D721Med (cell line): ENCODE results near the gene PRUNE2.

Source experiments
- DNase-seq: peaks from one replicate; pipeline ENCODE4 v3.0.0; 2011; ENCODE audit warnings: low spot score; ENCODE audit not compliant: insufficient read length
- FAIRE-seq: peaks from 2 replicates; lab custom pipeline; 2011; peaks lifted over from hg19 to GRCh38; lab: Jason Lieb, UNC
- TF ChIP-seq, protein P1 (sequence below): IDR thresholded peaks from 2 replicates; pipeline ENCODE4 v1.5.1; 2012; ENCODE audit warnings: mild to moderate bottlenecking, control low read depth; ENCODE audit not compliant: insufficient read depth; ENCODE audit errors: missing control alignments

PRUNE2 gene

DNA sequence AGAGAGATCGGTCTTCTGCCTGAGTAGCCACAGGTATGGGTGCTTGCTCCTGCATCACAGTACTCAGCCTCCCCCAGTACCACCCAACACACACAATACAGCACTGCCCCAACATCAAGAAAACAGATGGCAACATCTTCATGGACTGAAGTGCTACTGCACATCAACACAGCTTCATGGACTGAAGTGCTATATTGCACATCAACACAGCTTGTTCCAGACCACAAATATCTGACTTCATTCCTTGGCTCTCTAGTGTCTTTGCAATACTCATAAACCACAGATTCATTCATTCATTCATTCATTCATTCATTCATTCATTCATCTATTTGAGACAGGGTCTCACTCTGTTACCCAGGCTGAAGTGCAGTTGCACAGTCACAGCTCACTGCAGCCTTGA lies 172.8 kb downstream of the PRUNE2 start:
- FAIRE-seq (no peak), DNase-seq (no peak)
- TF ChIP-seq, protein P1, sequence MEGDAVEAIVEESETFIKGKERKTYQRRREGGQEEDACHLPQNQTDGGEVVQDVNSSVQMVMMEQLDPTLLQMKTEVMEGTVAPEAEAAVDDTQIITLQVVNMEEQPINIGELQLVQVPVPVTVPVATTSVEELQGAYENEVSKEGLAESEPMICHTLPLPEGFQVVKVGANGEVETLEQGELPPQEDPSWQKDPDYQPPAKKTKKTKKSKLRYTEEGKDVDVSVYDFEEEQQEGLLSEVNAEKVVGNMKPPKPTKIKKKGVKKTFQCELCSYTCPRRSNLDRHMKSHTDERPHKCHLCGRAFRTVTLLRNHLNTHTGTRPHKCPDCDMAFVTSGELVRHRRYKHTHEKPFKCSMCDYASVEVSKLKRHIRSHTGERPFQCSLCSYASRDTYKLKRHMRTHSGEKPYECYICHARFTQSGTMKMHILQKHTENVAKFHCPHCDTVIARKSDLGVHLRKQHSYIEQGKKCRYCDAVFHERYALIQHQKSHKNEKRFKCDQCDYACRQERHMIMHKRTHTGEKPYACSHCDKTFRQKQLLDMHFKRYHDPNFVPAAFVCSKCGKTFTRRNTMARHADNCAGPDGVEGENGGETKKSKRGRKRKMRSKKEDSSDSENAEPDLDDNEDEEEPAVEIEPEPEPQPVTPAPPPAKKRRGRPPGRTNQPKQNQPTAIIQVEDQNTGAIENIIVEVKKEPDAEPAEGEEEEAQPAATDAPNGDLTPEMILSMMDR, result no peak

DNA sequence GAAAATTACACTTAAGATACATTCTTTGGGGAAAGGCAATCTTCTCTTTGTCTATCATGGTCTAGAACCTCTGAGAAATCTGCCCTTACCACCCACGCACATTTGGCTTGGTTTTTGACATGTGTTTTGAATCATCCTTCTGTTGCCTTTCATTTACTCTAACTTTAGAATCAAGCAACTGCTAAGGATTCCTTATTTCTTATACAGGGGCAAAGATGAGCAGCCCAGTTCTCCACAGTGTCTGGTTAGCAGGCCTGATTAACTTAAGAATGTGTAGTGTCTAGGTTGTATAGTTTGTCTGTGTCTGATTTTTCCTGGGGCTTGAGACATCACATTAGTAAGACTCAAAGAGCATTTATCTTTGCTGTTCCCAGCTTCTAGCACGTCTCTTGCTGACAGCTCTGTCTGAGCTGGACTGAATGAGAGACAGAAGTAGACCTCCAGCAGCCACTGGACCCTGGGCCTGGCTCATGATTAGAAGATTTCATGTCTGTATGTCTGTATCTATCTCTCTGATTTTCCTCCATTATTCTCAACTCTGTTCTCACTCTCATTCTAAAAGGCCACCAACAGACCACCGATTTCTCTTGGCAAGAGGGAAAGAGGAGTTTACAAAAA lies 173.5 kb downstream of the PRUNE2 start:
- DNase-seq (no peak), FAIRE-seq (no peak)
- TF ChIP-seq, protein P1, result no peak

DNA sequence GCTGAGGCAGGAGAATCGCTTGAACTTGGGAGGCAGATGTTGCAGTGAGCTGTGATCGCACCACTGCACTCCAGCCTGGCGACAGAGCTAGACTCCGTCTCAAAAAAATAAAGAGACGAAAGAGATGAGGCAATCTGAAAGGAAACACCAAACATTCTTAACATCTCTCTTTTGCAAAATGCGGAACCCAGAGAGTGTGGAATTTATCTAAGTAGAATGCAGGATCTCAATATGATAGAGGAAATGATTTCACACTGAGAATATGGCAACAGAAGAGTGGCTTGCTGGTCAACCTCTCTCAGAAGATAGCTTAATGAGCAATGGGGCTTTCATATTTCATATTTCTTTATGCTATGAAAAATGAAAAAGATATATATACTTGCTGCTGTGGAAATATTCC lies 175.1 kb downstream of the PRUNE2 start:
- TF ChIP-seq, protein P1, result no peak
- no peak for FAIRE-seq
- no peak for DNase-seq

DNA sequence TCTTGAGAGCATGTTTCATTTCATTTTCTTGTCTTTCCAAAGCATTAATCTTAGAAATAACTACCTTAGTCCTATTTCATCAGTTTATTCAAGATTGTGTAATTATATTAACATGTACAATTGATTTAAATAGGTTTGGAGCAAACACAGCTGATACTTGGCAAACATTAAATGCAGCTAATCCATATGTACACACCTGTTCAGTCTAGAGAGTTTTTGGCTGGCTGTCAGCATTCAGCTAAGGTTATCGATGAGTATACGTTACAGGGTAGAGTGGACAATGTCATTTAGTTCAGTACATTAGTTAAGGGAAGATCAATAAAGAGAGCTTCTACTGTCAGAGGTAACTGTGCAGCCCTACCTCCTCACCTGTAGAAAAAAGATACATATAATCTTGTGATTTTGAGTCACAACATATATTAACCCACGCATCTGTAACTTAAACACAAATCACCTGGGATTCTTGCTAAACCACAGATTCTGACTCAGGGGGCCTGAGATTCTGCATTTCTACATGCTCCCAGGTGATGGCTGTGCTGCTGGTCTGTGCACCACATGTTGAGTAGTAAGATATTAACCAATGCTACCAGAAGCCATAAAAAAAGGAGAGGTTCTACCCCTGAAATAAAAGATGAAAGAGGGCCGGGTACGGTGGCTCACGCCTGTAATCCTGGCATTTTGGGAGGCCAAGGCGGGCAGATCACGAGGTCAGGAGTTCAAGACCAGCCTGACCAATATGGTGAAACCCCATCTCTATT lies 175.8 kb downstream of the PRUNE2 start:
- no peak for FAIRE-seq
- TF ChIP-seq, protein P1, result no peak
- no peak for DNase-seq

DNA sequence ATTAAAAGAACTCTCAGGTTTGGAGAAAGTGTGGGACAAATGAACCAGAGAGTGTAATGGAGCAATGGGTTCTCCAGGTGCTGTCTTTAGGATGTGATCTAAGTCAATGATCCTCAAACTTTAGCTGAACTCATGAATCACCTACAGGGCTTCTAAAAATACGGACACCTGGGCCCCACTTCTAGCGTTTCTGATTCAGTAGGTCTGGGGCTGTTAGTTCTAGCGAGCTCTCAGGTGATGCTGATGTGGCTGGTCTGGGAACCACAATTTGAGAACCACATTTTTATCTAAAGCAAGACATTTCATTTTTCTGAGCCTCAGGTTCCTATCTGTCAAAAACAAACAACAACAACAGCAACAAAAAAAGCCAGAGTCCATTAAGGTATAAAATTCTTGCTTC lies 176.8 kb downstream of the PRUNE2 start:
- DNase-seq (no peak), FAIRE-seq (no peak)
- TF ChIP-seq, protein P1, result no peak

DNA sequence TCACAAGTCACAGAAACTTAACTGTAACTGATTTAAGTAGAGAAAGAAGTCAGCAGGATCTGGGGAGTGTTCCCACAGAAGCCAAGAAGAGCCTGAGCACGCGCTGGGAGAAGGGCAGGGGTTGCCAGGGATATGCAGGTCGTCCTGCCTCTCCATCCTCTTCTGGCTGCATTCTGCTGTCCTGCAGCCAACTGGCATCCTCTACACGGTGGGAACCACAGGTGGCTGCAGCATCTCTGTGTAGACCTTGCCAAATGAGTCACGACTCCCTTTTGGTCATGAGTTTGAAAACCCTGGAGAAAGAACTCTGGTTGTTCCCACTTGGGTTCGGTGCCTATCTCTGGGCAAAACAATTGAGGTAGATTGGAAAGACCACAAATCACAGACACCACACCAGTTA lies 180.0 kb downstream of the PRUNE2 start:
- TF ChIP-seq, protein P1, result no peak
- DNase-seq, result no peak
- no peak for FAIRE-seq

DNA sequence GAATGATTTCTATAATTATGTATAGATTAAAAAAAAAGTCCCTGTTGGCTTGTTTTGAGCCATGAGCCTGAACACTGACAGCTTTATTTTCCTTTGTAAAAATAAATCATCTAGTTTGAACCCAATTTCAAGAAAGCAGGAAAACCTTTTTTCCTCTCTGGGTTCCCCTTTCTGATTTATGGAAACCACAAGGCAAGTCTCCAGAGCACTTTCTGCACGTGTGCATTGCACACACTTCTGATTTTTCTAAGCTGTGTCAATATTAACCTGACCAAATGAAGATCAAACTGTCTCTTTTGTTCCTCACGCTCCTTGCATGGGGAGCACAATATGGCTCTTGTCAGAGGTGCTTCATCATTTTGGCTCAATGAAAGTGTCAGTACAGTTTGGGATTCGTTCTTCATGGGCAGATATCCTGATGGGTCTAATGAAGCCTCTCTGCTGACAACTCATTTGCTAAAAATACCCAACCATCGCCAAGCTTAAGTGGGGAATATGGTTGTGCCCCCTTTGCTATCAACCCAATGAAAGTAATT lies 180.8 kb downstream of the PRUNE2 start:
- DNase-seq (no peak), FAIRE-seq (no peak)
- TF ChIP-seq, protein P1, result no peak
